Peyer's patch (tissue), 4 donors: Measurements from ENCODE around the gene RHBG.

Source experiments
- CTCF ChIP-seq, 6 experiments: fragments of 450-650 bp in 4 of 6; fragments of 200-600 bp in 2 of 6; sonication (generic) in 1 of 6; IDR thresholded peaks; one replicate each; pipeline ENCODE4 v1.5.1; 2017 to 2019; ENCODE audit warnings: antibody characterized with exemption in 6 of 6, mild to moderate bottlenecking in 3 of 6, moderate library complexity in 1 of 6
- POLR2A ChIP-seq, 2 donors: fragments of 450-650 bp; IDR thresholded peaks; one replicate each; pipeline ENCODE4 v1.5.1; 2017; ENCODE audit warnings: antibody characterized with exemption in 2 of 2, mild to moderate bottlenecking in 2 of 2, moderate library complexity in 2 of 2

GRCh38 chr1:156358641-156359040 is 10.4 kb upstream of the RHBG start:
- TF ChIP-seq CTCF (IDR thresholded peaks at IDR 0.05) (no peak), POLR2A (IDR thresholded peaks at IDR 0.05) (no peak)
